HEK293T (cell line): ENCODE measurements around the gene COIL.

ENCODE experiments used
- CTCF ChIA-PET: fragments of 350-600 bp; formaldehyde crosslinking; extraction: SDS; loops from one replicate; lab custom pipeline; 2021; ENCODE audit warnings: antibody characterized with exemption, inconsistent platforms; lab: Yijun Ruan, JAX
- POLR2A ChIA-PET: fragments of 350-600 bp; formaldehyde crosslinking; extraction: SDS; loops from one replicate; lab custom pipeline; 2020; ENCODE audit warnings: antibody characterized with exemption, inconsistent platforms; lab: Yijun Ruan, JAX
- DNase-seq: peaks from one replicate; pipeline ENCODE4 v3.0.0; 2012; ENCODE audit warnings: mixed read lengths; ENCODE audit errors: extremely low spot score
- ARNT ChIP-seq: fragments of 450-650 bp; IDR thresholded peaks from 2 replicates; pipeline ENCODE4 v1.6.1; 2017; ENCODE audit warnings: mild to moderate bottlenecking
- BHLHE40 ChIP-seq: fragments of 450-650 bp; IDR thresholded peaks from 2 replicates; pipeline ENCODE4 v1.6.1; 2016; ENCODE audit warnings: mild to moderate bottlenecking, moderate library complexity, borderline replicate concordance
- CTBP1 ChIP-seq: fragments of 450-650 bp; IDR thresholded peaks from 2 replicates; pipeline ENCODE4 v1.6.1; 2016; ENCODE audit warnings: borderline replicate concordance
- ELF4 ChIP-seq: fragments of 450-650 bp; IDR thresholded peaks from 2 replicates; pipeline ENCODE4 v1.6.1; 2017; ENCODE audit warnings: antibody characterized with exemption
- FOXA1 ChIP-seq: fragments of 450-650 bp; IDR thresholded peaks from 2 replicates; pipeline ENCODE4 v1.6.1; 2016; ENCODE audit warnings: mild to moderate bottlenecking
- FOXK2 ChIP-seq: fragments of 450-650 bp; IDR thresholded peaks from 2 replicates; pipeline ENCODE4 v1.6.1; 2016; ENCODE audit warnings: mild to moderate bottlenecking
- FOXM1 ChIP-seq: fragments of 450-650 bp; IDR thresholded peaks from 2 replicates; pipeline ENCODE4 v1.6.1; 2017; ENCODE audit warnings: mild to moderate bottlenecking, borderline replicate concordance
- HDGF ChIP-seq: fragments of 450-650 bp; IDR thresholded peaks from 2 replicates; pipeline ENCODE4 v1.6.1; 2017; ENCODE audit warnings: antibody characterized with exemption, borderline replicate concordance
- L3MBTL2 ChIP-seq: fragments of 450-650 bp; conservative IDR thresholded peaks from 2 replicates; pipeline ENCODE4 v1.6.1; 2016; ENCODE audit warnings: mild to moderate bottlenecking
- LEF1 ChIP-seq: fragments of 450-650 bp; IDR thresholded peaks from 2 replicates; pipeline ENCODE4 v1.6.1; 2017; ENCODE audit warnings: mild to moderate bottlenecking, borderline replicate concordance
- NFRKB ChIP-seq: fragments of 450-650 bp; IDR thresholded peaks from 2 replicates; pipeline ENCODE4 v1.6.1; 2016; ENCODE audit warnings: mild to moderate bottlenecking, moderate library complexity
- SP1 ChIP-seq: fragments of 450-650 bp; IDR thresholded peaks from 2 replicates; pipeline ENCODE4 v1.6.1; 2017
- SUZ12 ChIP-seq: fragments of 450-650 bp; IDR thresholded peaks from 2 replicates; pipeline ENCODE4 v1.6.1; 2016; ENCODE audit warnings: mild to moderate bottlenecking
- TARDBP ChIP-seq: fragments of 450-650 bp; IDR thresholded peaks from 2 replicates; pipeline ENCODE4 v1.6.1; 2016
- ZNF384 ChIP-seq: fragments of 450-650 bp; IDR thresholded peaks from 2 replicates; pipeline ENCODE4 v1.6.1; 2016
- TF ChIP-seq, protein P1 (sequence below): fragments of 450-650 bp; IDR thresholded peaks from 2 replicates; pipeline ENCODE4 v1.6.1; 2016

Gene COIL

GRCh38 chr17:56909742-56910508, 50.9 kb downstream of the COIL start:
- CTCF ChIA-PET, result interaction anchor here (0.6 kb wide), 2 partner anchors 90 to 631 kb away, joined by 3 read pairs; no protein-coding TSS in a partner anchor
- no peak for DNase-seq
- TF ChIP-seq ZNF384 (no peak), HDGF (no peak), BHLHE40 (no peak), LEF1 (no peak), FOXM1 (no peak), L3MBTL2 (no peak), ELF4 (no peak), CTBP1 (no peak), SP1 (no peak), TARDBP (no peak), FOXK2 (no peak), FOXA1 (no peak), SUZ12 (no peak), ARNT (no peak), NFRKB (no peak)
- TF ChIP-seq, protein P1, sequence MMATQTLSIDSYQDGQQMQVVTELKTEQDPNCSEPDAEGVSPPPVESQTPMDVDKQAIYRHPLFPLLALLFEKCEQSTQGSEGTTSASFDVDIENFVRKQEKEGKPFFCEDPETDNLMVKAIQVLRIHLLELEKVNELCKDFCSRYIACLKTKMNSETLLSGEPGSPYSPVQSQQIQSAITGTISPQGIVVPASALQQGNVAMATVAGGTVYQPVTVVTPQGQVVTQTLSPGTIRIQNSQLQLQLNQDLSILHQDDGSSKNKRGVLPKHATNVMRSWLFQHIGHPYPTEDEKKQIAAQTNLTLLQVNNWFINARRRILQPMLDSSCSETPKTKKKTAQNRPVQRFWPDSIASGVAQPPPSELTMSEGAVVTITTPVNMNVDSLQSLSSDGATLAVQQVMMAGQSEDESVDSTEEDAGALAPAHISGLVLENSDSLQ, result no peak
- POLR2A ChIA-PET, result no interaction called here

GRCh38 chr17:56908001-56908542, 52.8 kb downstream of the COIL start:
- no peak for DNase-seq
- ChIA-PET POLR2A (no interaction called here), CTCF (no interaction called here)
- TF ChIP-seq BHLHE40 (no peak), NFRKB (no peak), ELF4 (no peak), SP1 (no peak)

- TF ChIP-seq ARNT (no peak), ZNF384 (no peak), NFRKB (no peak), SUZ12 (no peak), HDGF (no peak), CTBP1 (no peak), LEF1 (no peak), FOXM1 (no peak), BHLHE40 (no peak), SP1 (no peak), FOXA1 (no peak), ELF4 (no peak), FOXK2 (no peak), TARDBP (no peak), L3MBTL2 (no peak)
- TF ChIP-seq, protein P1, result no peak
- CTCF ChIA-PET, result no interaction called here
- POLR2A ChIA-PET, result no interaction called here
- no peak for DNase-seq
Observed at GRCh38 chr17:56903560-56903959, 57.3 kb downstream of the COIL start.

GRCh38 chr17:56902348-56902747, 58.5 kb downstream of the COIL start:
- ChIA-PET CTCF (no interaction called here), POLR2A (interaction anchor here (2.7 kb wide), 1 partner anchor 11 kb away, joined by 14 read pairs; the partner anchor contains the start of gene TRIM25)
- DNase-seq, result no peak
- TF ChIP-seq FOXM1, result no peak
- TF ChIP-seq FOXK2, result no peak
- no peak for TF ChIP-seq TARDBP
- no peak for TF ChIP-seq FOXA1

DNA sequence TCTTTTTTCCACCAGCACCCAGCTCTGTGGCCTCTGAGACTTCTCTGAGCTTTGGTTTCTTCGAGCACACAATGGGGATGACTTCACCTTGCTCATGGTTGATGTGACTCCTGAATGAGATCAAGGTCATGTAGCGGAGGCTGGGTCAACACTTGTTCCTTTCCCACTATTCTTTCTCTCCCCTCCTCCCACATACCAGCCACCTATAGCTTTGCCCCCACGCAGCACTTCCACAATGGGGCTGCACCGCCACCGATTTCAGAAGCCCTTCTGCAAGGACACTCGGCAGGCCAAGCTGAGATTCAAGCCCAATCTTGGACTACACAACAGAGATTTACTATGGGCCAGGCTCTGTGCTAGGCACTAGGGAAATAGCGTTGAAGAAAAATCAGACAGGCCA, 61.4 kb downstream of the COIL start:
- ChIA-PET POLR2A (interaction anchor here (1.6 kb wide), 1 partner anchor 15 kb away, joined by 9 read pairs; the partner anchor contains the start of gene TRIM25), CTCF (no interaction called here)
- DNase-seq, result no peak
- TF ChIP-seq LEF1 (no peak), FOXA1 (no peak), NFRKB (no peak), L3MBTL2 (no peak), CTBP1 (no peak), BHLHE40 (no peak)

GRCh38 chr17:56898874-56899273, 62.0 kb downstream of the COIL start:
- TF ChIP-seq SP1, result no peak
- TF ChIP-seq L3MBTL2, result no peak
- TF ChIP-seq LEF1, result no peak
- no peak for TF ChIP-seq CTBP1
- TF ChIP-seq SUZ12, result no peak
- no peak for TF ChIP-seq FOXA1
- TF ChIP-seq BHLHE40, result no peak
- TF ChIP-seq HDGF, result no peak
- TF ChIP-seq FOXM1, result no peak
- TF ChIP-seq ARNT, result no peak
- TF ChIP-seq ZNF384, result no peak
- TF ChIP-seq FOXK2, result no peak
- no peak for TF ChIP-seq ELF4
- TF ChIP-seq, protein P1, result no peak
- CTCF ChIA-PET, result no interaction called here
- no peak for DNase-seq
- POLR2A ChIA-PET, result interaction anchor here (1.6 kb wide), 1 partner anchor 15 kb away, joined by 9 read pairs; the partner anchor contains the start of gene TRIM25
